ENCODE results near the gene VSIR.

- TF ChIP-seq, protein P1, sequence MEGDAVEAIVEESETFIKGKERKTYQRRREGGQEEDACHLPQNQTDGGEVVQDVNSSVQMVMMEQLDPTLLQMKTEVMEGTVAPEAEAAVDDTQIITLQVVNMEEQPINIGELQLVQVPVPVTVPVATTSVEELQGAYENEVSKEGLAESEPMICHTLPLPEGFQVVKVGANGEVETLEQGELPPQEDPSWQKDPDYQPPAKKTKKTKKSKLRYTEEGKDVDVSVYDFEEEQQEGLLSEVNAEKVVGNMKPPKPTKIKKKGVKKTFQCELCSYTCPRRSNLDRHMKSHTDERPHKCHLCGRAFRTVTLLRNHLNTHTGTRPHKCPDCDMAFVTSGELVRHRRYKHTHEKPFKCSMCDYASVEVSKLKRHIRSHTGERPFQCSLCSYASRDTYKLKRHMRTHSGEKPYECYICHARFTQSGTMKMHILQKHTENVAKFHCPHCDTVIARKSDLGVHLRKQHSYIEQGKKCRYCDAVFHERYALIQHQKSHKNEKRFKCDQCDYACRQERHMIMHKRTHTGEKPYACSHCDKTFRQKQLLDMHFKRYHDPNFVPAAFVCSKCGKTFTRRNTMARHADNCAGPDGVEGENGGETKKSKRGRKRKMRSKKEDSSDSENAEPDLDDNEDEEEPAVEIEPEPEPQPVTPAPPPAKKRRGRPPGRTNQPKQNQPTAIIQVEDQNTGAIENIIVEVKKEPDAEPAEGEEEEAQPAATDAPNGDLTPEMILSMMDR (IDR thresholded peaks at IDR 0.05), result no peak
- TF ChIP-seq POLR2A (IDR thresholded peaks at IDR 0.05) (no peak), EP300 (IDR thresholded peaks at IDR 0.05) (no peak), POLR2AphosphoS5 (IDR thresholded peaks at IDR 0.05) (no peak)
Measured at GRCh38 chr10:71715026-71715425, 58.3 kb downstream of the VSIR start.
